Activated T-helper 2 cell treated with anti-CD3 and anti-CD28 coated beads, Interferon-gamma antibody, Interleukin-2, Interleukin-4, amounts not matched to agents 10 μg/mL and 5 μg/mL and 100 μg/mL, durations not matched to agents 14 hours and 24 hours and 36 hours (primary cell): ENCODE data around the gene NOS1AP. TPM values are rescaled to one million over a fixed set of nuclear protein-coding genes. Genes with fewer than 3 reads are reported as not detected.
"Not testable (repeated sequence)": the region's sequence is repeated elsewhere in the genome, so short reads cannot be mapped to it uniquely, and the experiment has no call there.

ENCODE experiments used
- DNase-seq: peaks from one replicate; pipeline ENCODE4 v3.0.0; 2021; ENCODE audit warnings: low spot score
- H3K27ac Mint-ChIP-seq: one replicate; pipeline ENCODE4 v1.8.0; 2021; ENCODE audit warnings: mixed read lengths
- H3K27me3 Mint-ChIP-seq: one replicate; pipeline ENCODE4 v1.8.0; 2021; ENCODE audit warnings: low read depth, mixed read lengths
- H3K36me3 Mint-ChIP-seq: one replicate; pipeline ENCODE4 v1.8.0; 2021; ENCODE audit warnings: low read depth, mixed read lengths
- H3K4me1 Mint-ChIP-seq: one replicate; pipeline ENCODE4 v1.8.0; 2021; ENCODE audit warnings: low read depth, mixed read lengths
- H3K4me3 Mint-ChIP-seq: one replicate; pipeline ENCODE4 v1.8.0; 2021; ENCODE audit warnings: low read depth, mild to moderate bottlenecking, moderate library complexity, mixed read lengths
- H3K9me3 Mint-ChIP-seq: one replicate; pipeline ENCODE4 v1.8.0; 2021; ENCODE audit warnings: mixed read lengths
- intact Hi-C: fragments of 100-400 bp; cut with micrococcal nuclease; formaldehyde crosslinking; loops from one replicate; pipeline ENCODE4 v1.15.1; 2023
- total RNA-seq: library from RNA; stranded (reverse); gene quantifications from 2 replicates; pipeline ENCODE4 v1.2.3, GENCODE V29; 2022

The NOS1AP gene
- total RNA-seq, 1 donor from 2014 or later: not detected

DNA sequence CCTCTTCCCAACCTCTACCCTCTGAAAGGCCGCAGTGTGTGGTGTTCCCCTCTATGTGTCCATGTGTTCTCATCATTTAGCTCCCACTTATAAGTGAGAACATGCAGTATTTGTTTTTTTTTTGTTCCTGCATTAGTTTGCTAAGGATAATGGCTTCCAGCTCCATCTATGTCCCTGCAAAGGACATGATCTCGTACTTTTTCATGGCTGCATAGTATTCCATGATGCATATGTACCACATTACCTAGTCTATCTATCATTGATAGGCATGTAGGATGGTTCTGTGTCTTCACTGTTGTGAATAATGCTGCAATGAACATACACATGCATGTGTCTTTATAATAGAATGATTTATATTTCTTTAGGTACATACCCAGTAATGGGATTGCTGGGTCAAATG is 12.6 kb downstream of the NOS1AP start:
- H3K4me3 Mint-ChIP-seq, H3K27ac Mint-ChIP-seq, DNase-seq, H3K4me1 Mint-ChIP-seq, H3K36me3 Mint-ChIP-seq, H3K9me3 Mint-ChIP-seq, intact Hi-C loops: not testable (repeated sequence)
- H3K27me3 Mint-ChIP-seq: peaks cover 27% of the 10 kb centered on the region

DNA sequence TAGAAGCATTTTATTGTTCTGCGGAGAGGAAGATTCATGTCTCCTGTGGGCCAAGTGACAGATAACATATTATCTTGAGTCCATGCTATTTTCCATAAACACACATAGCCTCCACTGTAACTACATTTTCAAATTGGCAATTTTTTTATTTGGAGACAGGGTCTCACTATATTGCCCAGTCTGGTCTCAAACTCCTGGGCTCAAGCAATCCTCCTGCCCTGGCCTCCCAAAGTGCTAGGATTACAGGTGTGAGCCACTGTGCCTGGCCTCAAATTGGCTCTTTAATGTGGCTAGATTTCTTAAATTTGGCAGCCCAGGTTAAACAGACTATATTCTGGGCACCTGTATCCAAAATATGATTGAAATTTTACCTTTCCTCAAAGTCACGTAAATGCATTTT is 13.8 kb downstream of the NOS1AP start:
- Mint-ChIP-seq H3K36me3 (no peaks in the 10 kb centered on the region), H3K4me1 (no peaks in the 10 kb centered on the region), H3K27me3 (peaks cover 21% of the 10 kb centered on the region), H3K4me3 (no peak overlapping the region), H3K9me3 (no peaks in the 10 kb centered on the region), H3K27ac (no peak overlapping the region)
- intact Hi-C loops: no loop called here
- no peak for DNase-seq

DNA sequence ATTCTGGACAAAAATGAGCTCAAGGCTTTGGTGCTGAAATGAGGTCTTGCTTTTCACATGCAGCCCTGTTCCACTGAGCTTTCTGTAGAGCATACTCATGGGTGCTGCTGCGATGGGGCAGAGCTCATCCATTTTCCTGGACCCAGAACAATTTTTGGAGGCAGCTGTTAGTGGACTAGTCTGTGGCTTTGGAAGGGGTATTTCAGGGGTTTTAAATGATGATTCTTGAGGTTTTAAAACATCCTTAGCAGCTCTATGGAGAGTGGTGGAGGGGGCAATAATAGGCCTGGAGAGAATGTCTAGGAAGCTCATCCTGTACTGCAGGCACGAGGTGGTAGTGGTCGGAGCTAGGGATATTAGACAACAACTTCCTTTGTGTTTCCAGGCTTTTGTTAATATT is 16.5 kb downstream of the NOS1AP start:
- Mint-ChIP-seq H3K27ac (no peak overlapping the region), H3K4me3 (no peak overlapping the region), H3K9me3 (no peaks in the 10 kb centered on the region), H3K36me3 (no peaks in the 10 kb centered on the region), H3K27me3 (peaks cover 19% of the 10 kb centered on the region), H3K4me1 (no peaks in the 10 kb centered on the region)
- intact Hi-C loops: no loop called here
- DNase-seq: no peak

- H3K36me3 Mint-ChIP-seq: no peaks in the 10 kb centered on the region
- no peak for DNase-seq
- H3K27me3 Mint-ChIP-seq: peaks cover 26% of the 10 kb centered on the region
- H3K4me1 Mint-ChIP-seq: no peaks in the 10 kb centered on the region
- no peak overlapping the region for H3K4me3 Mint-ChIP-seq
- no peak overlapping the region for H3K27ac Mint-ChIP-seq
- intact Hi-C loops: no loop called here
- H3K9me3 Mint-ChIP-seq: no peaks in the 10 kb centered on the region
Observed at GRCh38 chr1:162087111-162087510, 17.6 kb downstream of the NOS1AP start.

DNA sequence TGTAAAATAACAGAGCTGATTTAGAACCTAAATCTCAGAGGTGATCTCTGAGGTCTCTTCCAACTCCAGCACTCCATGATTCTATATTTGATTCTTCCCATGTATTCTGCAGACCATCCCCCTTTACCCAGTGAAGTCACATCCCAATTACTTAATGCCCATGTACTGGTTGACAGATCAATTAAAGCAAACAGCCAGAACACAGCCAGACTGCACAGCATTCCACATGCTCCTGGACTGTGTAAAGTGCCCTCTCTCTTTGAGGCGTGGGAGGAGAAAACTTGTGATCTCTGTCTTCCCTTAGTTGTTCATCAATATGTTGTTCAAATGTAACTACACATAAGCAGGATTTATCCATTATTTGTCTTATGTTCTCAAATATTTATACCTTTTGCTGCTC is 18.1 kb downstream of the NOS1AP start:
- DNase-seq: no peak
- Mint-ChIP-seq H3K27me3 (peaks cover 25% of the 10 kb centered on the region), H3K4me1 (no peaks in the 10 kb centered on the region), H3K4me3 (no peak overlapping the region), H3K9me3 (no peaks in the 10 kb centered on the region), H3K27ac (no peak overlapping the region), H3K36me3 (no peaks in the 10 kb centered on the region)
- intact Hi-C loops: no loop called here

- intact Hi-C loops: no loop called here
- H3K9me3 Mint-ChIP-seq: no peaks in the 10 kb centered on the region
- DNase-seq: no peak
- no peaks in the 10 kb centered on the region for H3K36me3 Mint-ChIP-seq
- no peak overlapping the region for H3K27ac Mint-ChIP-seq
- no peaks in the 10 kb centered on the region for H3K4me1 Mint-ChIP-seq
- H3K4me3 Mint-ChIP-seq: no peak overlapping the region
- peaks cover 28% of the 10 kb centered on the region for H3K27me3 Mint-ChIP-seq
Observed at GRCh38 chr1:162088281-162088969, 18.9 kb downstream of the NOS1AP start.

GRCh38 chr1:162089748-162090147 is 20.3 kb downstream of the NOS1AP start:
- H3K4me3 Mint-ChIP-seq: no peak overlapping the region
- no peaks in the 10 kb centered on the region for H3K4me1 Mint-ChIP-seq
- no peak overlapping the region for H3K27ac Mint-ChIP-seq
- H3K9me3 Mint-ChIP-seq: no peaks in the 10 kb centered on the region
- no peak for DNase-seq
- no peaks in the 10 kb centered on the region for H3K36me3 Mint-ChIP-seq
- intact Hi-C loops: no loop called here
- peaks cover 30% of the 10 kb centered on the region for H3K27me3 Mint-ChIP-seq

DNA sequence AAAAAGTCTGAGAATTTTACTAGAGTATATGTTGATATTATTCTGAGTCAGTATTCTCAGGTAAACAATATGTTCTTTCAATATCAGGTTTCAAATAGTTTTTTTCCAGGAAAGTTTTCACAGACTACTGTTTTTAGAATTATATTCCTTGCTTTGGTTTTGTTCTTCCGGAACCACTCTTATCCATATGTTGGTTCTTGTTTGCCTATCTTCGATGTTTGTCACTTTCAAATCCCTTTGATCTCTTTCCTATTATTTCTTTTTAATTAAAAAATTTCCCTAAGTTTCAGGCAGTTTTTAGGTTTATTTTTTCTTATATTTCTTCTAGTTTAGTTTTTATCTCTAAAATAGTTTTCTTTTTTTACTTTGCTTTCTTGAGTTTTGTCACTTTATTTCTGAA is 20.9 kb downstream of the NOS1AP start:
- no peak for DNase-seq
- no peaks in the 10 kb centered on the region for H3K36me3 Mint-ChIP-seq
- no peak overlapping the region for H3K27ac Mint-ChIP-seq
- intact Hi-C loops: no loop called here
- no peaks in the 10 kb centered on the region for H3K9me3 Mint-ChIP-seq
- H3K4me1 Mint-ChIP-seq: no peaks in the 10 kb centered on the region
- no peak overlapping the region for H3K4me3 Mint-ChIP-seq
- H3K27me3 Mint-ChIP-seq: peaks cover 31% of the 10 kb centered on the region

GRCh38 chr1:162091681-162092524 is 22.4 kb downstream of the NOS1AP start:
- H3K4me3 Mint-ChIP-seq: no peak overlapping the region
- H3K36me3 Mint-ChIP-seq: no peaks in the 10 kb centered on the region
- H3K27ac Mint-ChIP-seq: no peak overlapping the region
- no peaks in the 10 kb centered on the region for H3K4me1 Mint-ChIP-seq
- no peak for DNase-seq
- intact Hi-C loops: no loop called here
- peaks cover 31% of the 10 kb centered on the region for H3K27me3 Mint-ChIP-seq
- no peaks in the 10 kb centered on the region for H3K9me3 Mint-ChIP-seq

- H3K9me3 Mint-ChIP-seq: no peaks in the 10 kb centered on the region
Observed at GRCh38 chr1:162093095-162093494, 23.6 kb downstream of the NOS1AP start.

DNA sequence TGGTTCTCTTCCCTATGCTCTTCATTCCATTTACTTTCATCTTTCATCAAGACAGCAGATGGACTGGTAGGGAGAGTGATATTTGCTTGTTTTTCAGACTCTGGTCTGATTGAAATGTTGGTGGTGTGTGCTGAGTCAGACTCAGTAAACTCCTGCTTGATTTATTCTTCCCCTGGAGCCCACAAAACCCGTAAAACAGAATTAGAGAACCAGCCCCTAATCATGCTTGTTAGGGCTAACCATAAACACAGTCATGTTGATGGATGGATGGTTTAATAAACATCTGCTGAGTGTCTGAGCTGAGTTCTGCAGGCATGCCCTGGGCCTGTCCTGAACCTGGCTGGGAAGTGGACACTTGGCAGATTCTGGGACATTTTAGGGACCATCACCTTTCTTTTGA is 24.8 kb downstream of the NOS1AP start:
- no peaks in the 10 kb centered on the region for H3K36me3 Mint-ChIP-seq
- no peak overlapping the region for H3K27ac Mint-ChIP-seq
- H3K4me3 Mint-ChIP-seq: no peak overlapping the region
- intact Hi-C loops: no loop called here
- H3K27me3 Mint-ChIP-seq: peaks cover 26% of the 10 kb centered on the region
- H3K9me3 Mint-ChIP-seq: no peaks in the 10 kb centered on the region
- no peaks in the 10 kb centered on the region for H3K4me1 Mint-ChIP-seq
- no peak for DNase-seq

More at GRCh38 chr1:162093095-162093494, 23.6 kb downstream of the NOS1AP start:
- Mint-ChIP-seq H3K4me3 (no peak overlapping the region), H3K27ac (no peak overlapping the region), H3K4me1 (no peaks in the 10 kb centered on the region), H3K36me3 (no peaks in the 10 kb centered on the region), H3K27me3 (peaks cover 28% of the 10 kb centered on the region)
- DNase-seq: no peak
- intact Hi-C loops: no loop called here

DNA sequence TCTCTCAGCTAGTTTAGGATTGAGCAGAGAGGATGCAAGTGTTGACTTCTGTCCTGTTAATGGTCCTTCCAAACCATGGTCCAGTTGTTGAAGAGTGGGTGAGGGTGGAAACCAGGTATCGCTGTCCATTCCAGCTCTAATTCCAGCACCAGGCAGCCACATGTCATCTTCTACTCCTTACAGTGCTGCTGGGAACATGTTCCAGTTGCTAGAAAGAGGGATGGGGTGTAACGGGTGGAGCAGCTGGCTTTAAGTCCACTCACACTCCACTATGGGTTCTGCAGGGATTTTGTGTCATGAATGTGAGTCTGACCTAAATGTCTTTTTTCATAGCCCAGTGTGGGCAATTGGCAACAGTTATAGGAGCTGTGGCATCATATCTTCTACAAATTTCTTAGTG is 25.2 kb downstream of the NOS1AP start:
- no peak for DNase-seq
- H3K4me3 Mint-ChIP-seq: no peak overlapping the region
- H3K36me3 Mint-ChIP-seq: no peaks in the 10 kb centered on the region
- intact Hi-C loops: no loop called here
- peaks cover 23% of the 10 kb centered on the region for H3K27me3 Mint-ChIP-seq
- no peaks in the 10 kb centered on the region for H3K9me3 Mint-ChIP-seq
- H3K4me1 Mint-ChIP-seq: no peaks in the 10 kb centered on the region
- H3K27ac Mint-ChIP-seq: no peak overlapping the region

- H3K36me3 Mint-ChIP-seq: no peaks in the 10 kb centered on the region
- peaks cover 3% of the 10 kb centered on the region for H3K9me3 Mint-ChIP-seq
- intact Hi-C loops: no loop called here
- H3K4me3 Mint-ChIP-seq: no peak overlapping the region
- no peaks in the 10 kb centered on the region for H3K4me1 Mint-ChIP-seq
- DNase-seq: no peak
- no peak overlapping the region for H3K27ac Mint-ChIP-seq
- H3K27me3 Mint-ChIP-seq: peaks cover 16% of the 10 kb centered on the region
Observed at GRCh38 chr1:162107911-162108310, 38.4 kb downstream of the NOS1AP start.
